Duodenal mucosa (tissue), 2 donors: ENCODE data around the gene PLCB1.

ENCODE experiments used
- H3K27ac ChIP-seq: one replicate; pipeline ENCODE4 v1.7.0; 2013; ENCODE audit warnings: low read depth, low read length
- H3K27me3 ChIP-seq, 2 donors: one replicate each; pipeline ENCODE4 v1.7.0; 2013; ENCODE audit warnings: low read length in 2 of 2, control low read depth in 1 of 2; ENCODE audit not compliant: insufficient read depth in 2 of 2, control insufficient read depth in 1 of 2
- H3K36me3 ChIP-seq, 2 donors: one replicate each; pipeline ENCODE4 v1.7.0; 2013; ENCODE audit warnings: low read length in 2 of 2, control low read depth in 1 of 2; ENCODE audit not compliant: insufficient read depth in 2 of 2, control insufficient read depth in 1 of 2
- H3K4me1 ChIP-seq, 2 donors: one replicate each; pipeline ENCODE4 v1.7.0; 2013; ENCODE audit warnings: low read length in 2 of 2, control low read depth in 1 of 2; ENCODE audit not compliant: insufficient read depth in 2 of 2, control insufficient read depth in 1 of 2
- H3K4me3 ChIP-seq, 2 donors: one replicate each; pipeline ENCODE4 v1.7.0; 2013; ENCODE audit warnings: low read length in 2 of 2, low read depth in 1 of 2
- H3K9ac ChIP-seq, 2 donors: one replicate each; pipeline ENCODE4 v1.7.0; 2013; ENCODE audit warnings: low read length in 2 of 2, low read depth in 1 of 2
- H3K9me3 ChIP-seq, 2 donors: one replicate each; pipeline ENCODE4 v1.7.0; 2013; ENCODE audit warnings: low read length in 2 of 2, control low read depth in 1 of 2; ENCODE audit not compliant: control insufficient read depth in 1 of 2

The PLCB1 gene

DNA sequence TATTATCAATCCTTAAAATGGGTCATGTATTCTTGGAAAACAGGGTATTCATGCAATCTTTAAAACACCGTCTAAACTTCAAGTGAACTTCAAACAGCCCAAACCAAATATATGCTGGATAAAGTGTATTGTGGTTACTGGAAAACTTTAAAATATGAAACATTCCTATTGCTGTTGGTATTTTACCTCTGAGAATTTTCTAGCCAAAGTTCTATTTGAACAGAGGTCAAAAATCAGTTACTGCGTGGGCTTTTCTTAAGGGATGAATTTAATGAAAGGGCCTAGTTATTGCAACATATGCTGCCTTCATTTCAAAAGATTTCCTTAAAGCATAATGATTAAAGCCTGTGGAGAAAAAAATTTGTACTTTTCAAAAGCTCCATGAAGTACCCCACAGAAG is 436.0 kb downstream of the PLCB1 start:
- no peaks in the 10 kb centered on the region for H3K36me3 ChIP-seq
- H3K9me3 ChIP-seq: no peaks in the 10 kb centered on the region
- no peak overlapping the region for H3K9ac ChIP-seq
- H3K4me3 ChIP-seq: no peak overlapping the region
- no peak overlapping the region for H3K27ac ChIP-seq
- no peaks in the 10 kb centered on the region for H3K4me1 ChIP-seq
- H3K27me3 ChIP-seq: no peaks in the 10 kb centered on the region

DNA sequence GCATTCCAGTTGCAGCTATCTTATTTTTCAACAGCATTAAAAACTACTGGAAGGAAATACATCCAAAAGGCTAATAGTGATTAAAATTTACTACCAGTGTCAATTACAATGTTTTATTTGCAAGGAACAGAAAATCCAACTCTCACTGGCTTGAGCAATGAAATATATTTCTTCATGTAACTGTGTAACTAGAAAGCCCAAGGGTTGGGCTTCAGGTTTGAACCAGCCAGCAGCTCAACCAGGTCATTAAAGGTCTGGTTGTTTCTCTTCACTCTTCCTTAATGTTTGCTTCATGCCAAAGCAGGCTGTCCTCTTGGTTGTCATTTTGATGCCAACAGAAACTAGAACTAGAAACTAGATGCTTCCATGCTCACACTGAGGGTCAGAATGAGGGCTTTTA is 437.7 kb downstream of the PLCB1 start:
- Histone ChIP-seq H3K4me3 (no peak overlapping the region), H3K27ac (no peak overlapping the region), H3K9me3 (no peaks in the 10 kb centered on the region), H3K27me3 (no peaks in the 10 kb centered on the region), H3K9ac (no peak overlapping the region), H3K36me3 (no peaks in the 10 kb centered on the region), H3K4me1 (no peaks in the 10 kb centered on the region)

DNA sequence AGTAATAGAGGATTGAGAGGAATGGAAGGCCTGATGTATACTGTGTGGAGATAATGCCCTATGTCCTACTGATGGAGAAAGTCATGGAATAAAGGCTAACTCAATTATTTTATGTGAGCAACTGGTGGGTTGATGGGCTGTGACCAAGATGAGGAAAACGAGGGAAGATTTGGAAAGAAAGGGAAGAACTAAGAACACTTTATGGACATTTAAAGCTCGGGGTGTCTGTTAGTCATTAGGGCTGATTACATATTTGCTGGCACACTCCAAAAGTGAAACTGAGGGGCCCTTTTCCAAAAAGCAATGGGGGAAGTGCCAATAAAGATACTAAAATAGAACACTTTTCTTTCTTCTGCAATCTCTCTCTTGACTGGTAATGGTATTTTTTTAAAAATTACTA is 439.5 kb downstream of the PLCB1 start:
- Histone ChIP-seq H3K27ac (no peak overlapping the region), H3K27me3 (no peaks in the 10 kb centered on the region), H3K9ac (no peak overlapping the region), H3K9me3 (no peaks in the 10 kb centered on the region), H3K36me3 (no peaks in the 10 kb centered on the region), H3K4me1 (no peaks in the 10 kb centered on the region), H3K4me3 (no peak overlapping the region)

DNA sequence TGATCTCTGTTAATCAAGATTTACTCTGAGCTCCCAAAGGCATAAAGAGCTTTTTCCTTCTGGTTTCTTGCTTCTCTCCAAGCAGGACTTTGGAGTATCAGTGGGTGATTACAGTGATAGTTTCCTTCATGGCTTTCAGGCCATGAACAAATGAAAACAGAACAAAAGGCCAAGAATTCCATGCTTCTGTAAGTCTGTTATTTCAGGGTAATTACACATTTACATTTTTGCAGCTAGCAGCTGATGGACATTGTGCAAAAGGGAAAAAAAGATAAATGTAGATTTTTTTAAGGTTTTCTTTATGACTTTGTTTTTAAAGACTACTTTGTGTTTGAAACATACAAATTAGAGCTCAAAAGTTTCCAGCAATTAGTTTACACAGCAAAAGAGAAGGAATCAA is 441.6 kb downstream of the PLCB1 start:
- H3K9ac ChIP-seq: no peak overlapping the region
- H3K4me1 ChIP-seq: no peaks in the 10 kb centered on the region
- no peak overlapping the region for H3K27ac ChIP-seq
- H3K9me3 ChIP-seq: no peaks in the 10 kb centered on the region
- no peaks in the 10 kb centered on the region for H3K27me3 ChIP-seq
- no peaks in the 10 kb centered on the region for H3K36me3 ChIP-seq
- H3K4me3 ChIP-seq: no peak overlapping the region

DNA sequence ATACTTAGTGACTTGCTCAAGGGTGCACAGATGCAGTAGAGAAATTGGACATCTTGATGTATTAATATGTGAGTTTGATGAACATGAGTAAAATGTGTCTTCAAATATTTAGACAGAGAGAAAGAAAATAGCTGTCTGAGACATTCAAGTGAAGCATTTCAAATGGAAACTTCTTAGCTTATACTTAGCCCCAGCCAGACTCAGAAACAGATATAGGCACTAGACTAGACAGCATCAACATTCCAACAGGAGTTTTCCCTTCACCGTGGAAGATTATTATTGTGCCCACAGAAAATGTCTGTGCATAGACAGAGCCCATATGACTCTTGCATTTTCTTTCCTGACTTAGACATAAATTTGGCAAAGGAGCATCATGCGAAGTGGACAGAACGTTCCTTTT is 443.0 kb downstream of the PLCB1 start:
- Histone ChIP-seq H3K27me3 (no peaks in the 10 kb centered on the region), H3K4me1 (no peaks in the 10 kb centered on the region), H3K4me3 (no peak overlapping the region), H3K9ac (no peak overlapping the region), H3K36me3 (no peaks in the 10 kb centered on the region), H3K27ac (no peak overlapping the region), H3K9me3 (no peaks in the 10 kb centered on the region)

DNA sequence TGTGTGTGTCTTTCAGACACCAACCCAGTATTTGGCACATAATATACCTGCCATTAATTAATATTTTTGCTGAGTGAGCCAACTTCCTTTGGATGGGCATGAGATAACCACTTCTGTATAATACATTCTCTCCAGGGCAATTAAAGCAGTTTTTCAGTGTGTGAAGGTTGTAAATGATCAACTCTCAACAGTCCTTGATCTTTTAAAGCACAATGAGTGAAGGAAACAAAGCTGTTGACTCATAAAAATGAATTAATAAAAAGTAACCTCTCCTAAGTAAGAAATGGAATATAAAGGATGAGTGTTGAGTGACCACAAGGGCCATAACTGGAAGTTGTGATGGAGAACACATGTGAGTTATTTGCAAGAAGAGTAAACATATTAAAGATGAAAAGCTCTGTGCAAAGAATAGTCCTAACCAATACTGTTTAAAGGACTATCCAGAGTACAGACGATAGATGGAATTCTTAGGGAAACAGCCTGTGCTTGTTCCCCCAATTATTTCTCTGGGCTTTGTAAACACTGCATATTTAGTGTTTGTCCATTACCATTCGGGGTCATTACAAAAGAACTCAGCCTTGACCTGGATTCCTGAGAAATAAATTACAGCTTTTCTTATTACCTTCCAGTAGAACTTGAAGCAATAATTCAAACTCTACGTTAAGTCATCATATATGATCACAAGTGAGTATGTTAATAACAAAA is 446.2 kb downstream of the PLCB1 start:
- H3K36me3 ChIP-seq: no peaks in the 10 kb centered on the region
- H3K4me3 ChIP-seq: no peak overlapping the region
- H3K27ac ChIP-seq: no peak overlapping the region
- H3K9ac ChIP-seq: no peak overlapping the region
- H3K4me1 ChIP-seq: no peaks in the 10 kb centered on the region
- H3K9me3 ChIP-seq: no peaks in the 10 kb centered on the region
- no peaks in the 10 kb centered on the region for H3K27me3 ChIP-seq

DNA sequence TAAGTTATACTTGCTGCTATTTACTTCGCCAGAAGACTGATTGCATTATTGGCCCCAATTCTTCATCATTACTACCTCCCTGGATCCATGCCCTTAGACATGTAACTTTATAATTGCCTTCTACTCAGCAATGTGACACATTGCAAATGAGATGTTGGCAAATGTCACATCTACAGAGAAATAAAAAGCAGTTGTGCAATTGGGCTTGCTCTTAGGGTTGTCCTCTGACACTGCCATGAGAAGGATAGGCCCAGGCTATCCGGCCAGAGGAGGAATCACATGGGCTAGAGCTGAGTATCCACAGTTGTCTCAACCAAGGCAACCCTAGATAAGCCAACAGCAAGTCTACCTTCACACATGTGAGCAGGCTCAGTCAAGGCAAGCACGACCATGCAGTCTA is 447.0 kb downstream of the PLCB1 start:
- Histone ChIP-seq H3K27me3 (no peaks in the 10 kb centered on the region), H3K27ac (no peak overlapping the region), H3K36me3 (no peaks in the 10 kb centered on the region)

DNA sequence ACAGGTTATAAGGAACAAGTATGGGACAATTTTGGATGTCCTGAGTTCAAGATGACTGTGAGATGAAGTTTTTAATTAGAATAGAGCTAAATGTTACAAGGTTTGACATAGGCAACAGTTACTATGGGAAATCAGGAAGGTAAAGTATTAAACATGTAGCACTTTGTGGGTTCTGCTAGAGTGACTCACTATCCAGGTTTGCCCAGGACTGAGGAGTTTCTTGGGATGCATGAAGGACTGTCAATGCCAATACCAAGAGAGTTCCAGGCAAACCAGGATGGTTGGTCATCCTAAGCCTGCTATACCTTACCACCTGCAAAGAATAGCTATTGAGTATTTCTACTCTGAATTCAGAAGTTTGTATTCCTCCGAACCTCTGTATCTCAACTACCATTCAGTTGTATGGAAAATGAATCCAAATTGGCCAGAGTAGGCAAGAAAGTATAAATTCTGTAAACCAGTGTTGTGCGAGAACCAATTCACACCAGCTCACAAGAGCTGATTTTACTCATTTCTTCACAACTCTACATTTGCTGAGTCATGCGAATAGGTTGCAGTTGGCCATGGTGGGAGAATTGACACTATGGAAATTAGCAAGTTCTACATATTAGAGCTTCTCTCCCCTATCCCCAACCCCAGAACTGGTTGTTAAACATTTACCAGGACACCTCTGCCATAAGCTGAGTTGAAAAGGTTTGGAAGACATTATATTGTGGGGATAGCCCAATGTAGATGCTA is 449.5 kb downstream of the PLCB1 start:
- Histone ChIP-seq H3K9me3 (no peaks in the 10 kb centered on the region), H3K36me3 (no peaks in the 10 kb centered on the region), H3K4me1 (no peaks in the 10 kb centered on the region), H3K27me3 (no peaks in the 10 kb centered on the region), H3K27ac (no peak overlapping the region), H3K9ac (no peak overlapping the region), H3K4me3 (no peak overlapping the region)

More for the DNA sequence above, 447.0 kb downstream of the PLCB1 start:
- Histone ChIP-seq H3K4me1 (no peaks in the 10 kb centered on the region), H3K4me3 (no peak overlapping the region), H3K9me3 (no peaks in the 10 kb centered on the region), H3K9ac (no peak overlapping the region)

DNA sequence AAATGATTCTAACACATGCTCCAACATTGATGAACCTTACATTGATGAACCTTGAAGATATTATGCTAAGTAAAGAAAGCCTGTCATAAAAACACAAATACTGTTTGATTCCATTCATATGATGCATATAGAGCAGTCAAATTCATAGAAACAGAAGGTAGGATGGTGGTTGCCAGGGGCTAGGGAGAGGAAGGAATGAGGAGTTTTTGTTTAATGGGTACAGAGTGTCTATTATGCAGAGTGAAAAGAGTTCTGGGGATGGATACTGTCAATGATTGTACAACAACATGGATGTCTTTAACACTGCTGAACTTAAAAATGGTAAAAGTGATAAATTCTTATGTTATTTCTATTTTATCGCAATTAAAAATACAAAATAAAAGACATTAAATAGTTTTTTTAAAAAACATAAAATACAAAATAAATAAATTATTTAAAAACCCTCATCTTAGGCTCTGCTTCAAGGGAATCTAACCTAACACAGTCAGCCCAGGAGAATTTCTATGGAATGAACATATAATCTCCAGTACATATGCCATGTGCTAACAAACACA is 451.0 kb downstream of the PLCB1 start:
- no peaks in the 10 kb centered on the region for H3K4me1 ChIP-seq
- H3K9me3 ChIP-seq: no peaks in the 10 kb centered on the region
- H3K36me3 ChIP-seq: no peaks in the 10 kb centered on the region
- H3K9ac ChIP-seq: no peak overlapping the region
- H3K27me3 ChIP-seq: no peaks in the 10 kb centered on the region
- H3K4me3 ChIP-seq: no peak overlapping the region
- no peak overlapping the region for H3K27ac ChIP-seq

DNA sequence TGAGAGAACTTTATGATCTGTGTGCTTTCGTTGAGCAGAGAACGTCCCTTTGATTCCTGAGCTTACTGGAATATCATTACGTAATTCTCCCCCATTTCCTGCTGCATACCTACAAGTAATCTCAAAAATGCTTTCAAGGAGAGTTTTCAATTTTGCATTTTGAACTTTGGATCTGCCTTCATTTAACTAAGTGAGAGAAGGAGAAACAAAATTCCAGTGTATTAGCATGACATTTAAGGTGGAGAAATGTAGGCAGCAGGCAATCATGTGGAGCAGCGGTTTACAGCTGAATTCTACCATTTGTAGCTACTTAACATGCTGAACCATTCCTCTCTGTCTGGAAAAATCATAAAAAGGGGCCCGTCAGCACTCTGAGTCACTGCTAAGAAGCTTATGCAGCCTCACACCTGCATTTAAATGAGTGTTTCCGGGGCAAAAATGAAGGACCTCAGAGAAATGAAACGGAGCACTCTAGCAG is 451.5 kb downstream of the PLCB1 start:
- Histone ChIP-seq H3K4me1 (no peaks in the 10 kb centered on the region), H3K4me3 (no peak overlapping the region), H3K9me3 (no peaks in the 10 kb centered on the region), H3K36me3 (no peaks in the 10 kb centered on the region), H3K9ac (no peak overlapping the region), H3K27me3 (no peaks in the 10 kb centered on the region), H3K27ac (no peak overlapping the region)
